ENCODE data around the gene SRSF1. TPM values are rescaled to one million over a fixed set of nuclear protein-coding genes. Genes with fewer than 3 reads are reported as not detected.

The SRSF1 gene
- total RNA-seq, 2 experiments from 2014 or later, result 531 to 582 TPM

- intact Hi-C loops (cut with micrococcal nuclease; ENCODE audit: unreplicated experiment), result no loop called here
- no peak overlapping the region for H3K4me2 ChIP-seq (ENCODE audit: low read length)
- peaks cover 2% of the 10 kb centered on the region; the same call in 1 of the 2 replicates for H3K36me3 ChIP-seq (ENCODE audit: insufficient read depth, low read length)
- no peak overlapping the region for H3K4me3 ChIP-seq (ENCODE audit: low read depth, low read length, poor library complexity, severe bottlenecking)
- H4K20me1 ChIP-seq (ENCODE audit: insufficient read depth, low read length), result peaks cover 17% of the 10 kb centered on the region; the same call in 1 of the 2 replicates
- no peak overlapping the region for H3K27ac ChIP-seq (ENCODE audit: low read depth, low read length, poor library complexity, severe bottlenecking)
- H3K9me2 ChIP-seq (ENCODE audit: insufficient read depth, low read length), result no peaks in the 10 kb centered on the region
- CTCF ChIA-PET (ENCODE audit: unreplicated experiment), result no interaction called here
- POLR2A ChIA-PET, result interaction anchor here (0.7 kb wide), 1 partner anchor 142 kb away, joined by 3 read pairs; no protein-coding TSS in a partner anchor
- H3K79me2 ChIP-seq (ENCODE audit: insufficient read depth, low read depth, low read length), result peaks cover 12% of the 10 kb centered on the region; the same call in 1 of the 2 replicates
- TF ChIP-seq EZH2phosphoT487 (IDR thresholded peaks at IDR 0.05; ENCODE audit: borderline replicate concordance, low read depth, low read length) (no peak), CTCF (conservative IDR thresholded peaks at IDR 0.05; ENCODE audit: low read length) (no peak)
- peaks cover 44% of the 10 kb centered on the region for H3K4me1 ChIP-seq (ENCODE audit: insufficient read depth, low read length, poor library complexity, severe bottlenecking)
- no peaks in the 10 kb centered on the region for H3K9me3 ChIP-seq (ENCODE audit: low read length)
- BruUV-seq (replicated peaks), result no TSS peak
- DNase-seq (ENCODE audit: low spot score), result no peak
- no peak overlapping the region for H2AFZ ChIP-seq (ENCODE audit: low read length)
Measured at GRCh38 chr17:57991537-57991936, 15.5 kb downstream of the SRSF1 start.

- peaks cover 22% of the 10 kb centered on the region; the same call in 1 of the 2 replicates for H4K20me1 ChIP-seq (ENCODE audit: insufficient read depth, low read length)
- TF ChIP-seq EZH2phosphoT487 (IDR thresholded peaks at IDR 0.05; ENCODE audit: borderline replicate concordance, low read depth, low read length) (no peak), CTCF (conservative IDR thresholded peaks at IDR 0.05; ENCODE audit: low read length) (no peak)
- BruUV-seq (replicated peaks), result no TSS peak
- H3K4me3 ChIP-seq (ENCODE audit: low read depth, low read length, poor library complexity, severe bottlenecking), result no peak overlapping the region
- H3K9me2 ChIP-seq (ENCODE audit: insufficient read depth, low read length), result no peaks in the 10 kb centered on the region
- H3K4me1 ChIP-seq (ENCODE audit: insufficient read depth, low read length, poor library complexity, severe bottlenecking), result peaks cover 41% of the 10 kb centered on the region
- H2AFZ ChIP-seq (ENCODE audit: low read length), result no peak overlapping the region
- no peak overlapping the region for H3K4me2 ChIP-seq (ENCODE audit: low read length)
- H3K79me2 ChIP-seq (ENCODE audit: insufficient read depth, low read depth, low read length), result peaks cover 27% of the 10 kb centered on the region
- H3K36me3 ChIP-seq (ENCODE audit: insufficient read depth, low read length), result peaks cover 3% of the 10 kb centered on the region; the same call in 1 of the 2 replicates
- no peaks in the 10 kb centered on the region for H3K9me3 ChIP-seq (ENCODE audit: low read length)
- intact Hi-C loops (cut with micrococcal nuclease; ENCODE audit: unreplicated experiment), result no loop called here
- CTCF ChIA-PET (ENCODE audit: unreplicated experiment), result no interaction called here
- POLR2A ChIA-PET, result interaction anchor here (0.5 to 1.0 kb wide), 5 partner anchors 16 to 131 kb away, joined by 3 to 5 read pairs (median 3); no protein-coding TSS in a partner anchor
- no peak for DNase-seq (ENCODE audit: low spot score)
- H3K27ac ChIP-seq (ENCODE audit: low read depth, low read length, poor library complexity, severe bottlenecking), result no peak overlapping the region
Measured at GRCh38 chr17:57990037-57990436, 17.0 kb downstream of the SRSF1 start.
